Measurements from ENCODE around the gene SORL1-AS1.

GRCh38 chr11:121472312-121472711, 19.5 kb upstream of the SORL1-AS1 start:
- TF ChIP-seq CTCF (IDR thresholded peaks at IDR 0.05) (no peak), EZH2phosphoT487 (IDR thresholded peaks at IDR 0.05) (no peak), EZH2 (IDR thresholded peaks at IDR 0.05) (no peak)
